Left kidney (tissue), 2 donors: Measurements from ENCODE around the gene EPGN. TPM values are rescaled to one million over a fixed set of nuclear protein-coding genes. Genes with fewer than 3 reads are reported as not detected.

Experiments used
- DNase-seq: peaks from one replicate; pipeline ENCODE4 v3.0.0-alpha.2; 2013
- polyA plus RNA-seq: library from polyadenylated mRNA; unstranded; fragments of 120-200 nt; gene quantifications from one replicate; pipeline ENCODE4 v1.2.1, GENCODE V29; 2013; ENCODE audit not compliant: insufficient read length

The EPGN gene
- polyA plus RNA-seq, 1 donor = 1.1 TPM

GRCh38 chr4:74309223-74309622 is 953 bp downstream of the EPGN start:
- DNase-seq = no peak

GRCh38 chr4:74311696-74312313 is 3.5 kb downstream of the EPGN start:
- DNase-seq = peak; percentile 52

DNA sequence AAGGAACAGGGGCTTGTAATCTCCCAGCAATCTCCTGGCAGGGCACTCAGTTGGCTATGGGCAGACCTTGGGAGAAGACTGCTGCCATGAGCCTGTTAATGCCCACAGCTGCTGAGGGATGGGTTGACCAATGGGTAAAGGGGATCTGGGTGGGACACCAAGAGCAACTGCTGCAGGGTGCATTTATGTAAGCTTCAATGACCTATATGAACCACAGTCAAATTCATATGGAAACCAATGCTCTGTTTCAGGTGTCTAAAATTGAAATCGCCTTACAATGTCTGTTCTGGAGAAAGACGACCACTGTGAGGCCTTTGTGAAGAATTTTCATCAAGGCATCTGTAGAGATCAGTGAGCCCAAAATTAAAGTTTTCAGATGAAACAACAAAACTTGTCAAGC is 6.1 kb downstream of the EPGN start:
- DNase-seq = no peak

DNA sequence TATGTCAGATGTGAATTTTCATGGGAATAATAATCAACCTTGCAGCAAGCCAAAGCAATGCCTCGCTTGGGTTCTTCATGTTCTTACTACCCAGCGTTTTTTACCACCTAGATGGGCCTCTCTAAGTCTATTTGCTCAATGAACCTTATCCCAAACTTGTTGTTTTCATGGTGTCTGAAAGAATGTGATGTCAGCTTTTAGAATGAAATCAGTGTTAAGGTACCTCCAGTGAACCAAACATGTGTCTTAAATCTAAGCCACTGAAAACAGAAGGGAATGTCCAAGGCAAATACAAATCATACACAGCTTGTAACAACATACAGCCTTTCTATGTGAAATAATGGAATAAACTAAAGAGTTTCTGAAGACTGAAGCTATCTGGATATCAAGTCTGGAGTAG is 6.7 kb downstream of the EPGN start:
- DNase-seq = no peak

- DNase-seq = no peak
Observed at GRCh38 chr4:74315376-74315775, 7.1 kb downstream of the EPGN start.

DNA sequence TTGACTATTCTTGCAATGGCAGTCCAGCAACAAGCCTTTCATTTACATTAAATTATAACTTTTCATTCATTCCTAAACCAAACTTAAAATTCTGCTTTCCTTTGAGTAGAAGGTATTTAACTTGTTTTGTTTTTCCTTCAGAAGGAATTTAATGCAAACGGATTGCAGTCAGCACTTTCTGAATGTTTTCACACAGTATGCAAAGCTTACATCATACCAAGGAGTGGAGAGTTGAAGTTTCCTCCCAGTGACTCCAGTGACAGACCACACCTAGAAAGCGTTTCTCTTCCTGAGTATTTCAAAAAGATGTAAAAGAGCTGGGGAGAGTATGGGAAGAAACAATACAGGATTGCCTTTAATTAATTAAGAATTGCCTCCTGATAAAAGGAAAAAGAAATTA is 8.1 kb downstream of the EPGN start:
- no peak for DNase-seq

GRCh38 chr4:74317616-74318246 is 9.5 kb downstream of the EPGN start:
- no peak for DNase-seq

DNA sequence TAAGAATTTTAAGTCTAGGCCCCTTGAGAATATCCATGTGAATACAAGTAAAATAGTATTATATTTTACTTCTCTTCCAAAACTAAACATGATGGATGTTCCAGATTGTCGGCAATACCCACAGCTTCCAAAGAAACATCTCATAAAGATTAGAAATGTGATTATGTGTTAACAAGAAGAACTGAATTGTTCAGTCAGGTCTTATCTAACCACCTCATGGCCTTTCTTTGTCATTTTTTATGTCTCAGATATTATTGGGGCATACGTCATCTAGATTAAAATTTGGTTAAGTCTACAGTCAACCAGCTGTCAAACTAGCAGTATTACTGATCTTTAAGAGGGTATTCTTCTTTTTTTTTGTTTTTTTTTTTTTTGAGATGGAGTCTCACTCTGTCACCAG is 10.0 kb downstream of the EPGN start:
- no peak for DNase-seq

- DNase-seq = no peak
Observed at GRCh38 chr4:74319470-74319869, 11.2 kb downstream of the EPGN start.

- DNase-seq = peak; percentile 57
Observed at GRCh38 chr4:74320559-74321118, 12.4 kb downstream of the EPGN start.

DNA sequence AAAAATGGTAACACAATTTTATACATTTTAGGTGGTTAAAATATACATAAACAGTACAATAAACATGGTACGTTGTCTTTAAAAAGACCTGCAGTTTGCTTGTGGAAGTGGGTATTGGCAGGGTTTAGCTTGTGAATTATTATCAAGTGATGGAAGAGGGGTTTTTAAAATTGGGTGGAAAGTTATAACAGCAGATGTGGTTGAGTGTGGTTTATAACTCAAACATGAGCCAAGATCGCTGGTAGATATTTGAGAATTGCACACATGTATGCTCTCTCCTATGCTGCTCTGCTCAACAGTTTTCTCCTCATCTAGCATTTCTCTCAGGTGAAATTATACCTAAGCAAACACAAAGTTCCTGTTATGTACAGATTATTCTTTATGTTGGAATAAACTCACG is 14.0 kb downstream of the EPGN start:
- no peak for DNase-seq

GRCh38 chr4:74323663-74324062 is 15.4 kb downstream of the EPGN start:
- DNase-seq = no peak

- DNase-seq = no peak
Observed at GRCh38 chr4:74324262-74324661, 16.0 kb downstream of the EPGN start.

GRCh38 chr4:74325886-74326285 is 17.6 kb downstream of the EPGN start:
- no peak for DNase-seq

DNA sequence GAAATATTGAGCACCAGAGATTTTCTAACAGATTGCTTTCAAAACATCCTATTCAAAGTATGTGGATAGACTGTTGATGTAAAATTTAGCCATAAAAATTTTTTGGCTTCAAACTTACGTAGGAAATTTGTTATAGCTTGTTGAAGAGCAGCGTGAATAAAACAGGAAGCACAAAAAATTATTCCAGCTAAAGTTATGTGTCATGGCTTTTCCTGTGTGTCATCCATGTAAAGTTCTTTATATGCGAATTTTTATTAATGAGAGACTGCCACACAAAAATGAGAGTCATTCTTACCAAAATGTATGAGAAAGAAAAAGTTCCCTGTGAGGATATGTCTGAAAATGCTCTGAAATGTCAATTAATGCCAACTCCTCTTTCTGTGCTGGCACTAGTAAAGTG is 19.5 kb downstream of the EPGN start:
- no peak for DNase-seq

GRCh38 chr4:74328501-74328900 is 20.2 kb downstream of the EPGN start:
- no peak for DNase-seq

DNA sequence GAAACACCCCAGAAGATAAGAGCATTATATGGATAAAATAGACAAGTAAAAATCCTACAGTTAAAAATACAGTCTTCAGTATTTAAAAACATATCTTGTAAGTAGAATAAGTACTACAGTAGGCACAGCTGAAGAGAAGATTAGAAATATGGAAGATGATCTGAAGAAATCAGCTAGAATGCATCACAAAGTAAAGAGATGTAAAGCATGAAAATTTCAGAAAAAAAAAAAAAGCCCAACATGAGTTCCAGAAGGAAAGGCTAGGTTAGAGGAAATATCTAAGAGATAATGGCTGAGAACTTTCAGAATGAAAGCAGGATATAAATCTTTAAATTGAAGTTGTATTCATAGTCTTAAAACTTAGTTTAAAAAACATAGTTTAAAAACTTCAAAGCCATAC is 21.0 kb downstream of the EPGN start:
- no peak for DNase-seq

DNA sequence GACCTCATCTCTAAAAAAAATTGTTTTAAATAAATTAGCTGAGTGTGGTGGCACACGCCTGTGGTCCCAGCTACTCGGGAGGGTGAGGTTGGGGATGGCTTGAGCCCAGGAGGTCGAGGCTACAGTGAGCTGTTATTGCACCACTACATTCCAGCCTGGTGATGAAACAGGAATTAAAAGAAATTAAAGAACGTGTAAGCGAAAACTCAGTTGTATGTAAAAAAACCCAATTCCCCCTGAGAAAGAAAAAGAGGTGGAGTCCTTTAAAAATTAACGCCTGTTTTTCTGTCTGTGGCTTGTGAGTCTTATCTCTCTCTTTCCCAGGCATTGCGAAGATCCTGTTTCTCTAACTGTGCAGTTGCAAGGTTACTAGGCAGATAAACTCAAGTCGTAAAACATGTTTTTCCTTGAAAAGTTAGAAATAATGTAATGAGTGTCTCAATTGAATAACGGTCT is 22.1 kb downstream of the EPGN start:
- no peak for DNase-seq

- no peak for DNase-seq
Observed at GRCh38 chr4:74331252-74331651, 23.0 kb downstream of the EPGN start.

GRCh38 chr4:74331944-74332343 is 23.7 kb downstream of the EPGN start:
- no peak for DNase-seq

DNA sequence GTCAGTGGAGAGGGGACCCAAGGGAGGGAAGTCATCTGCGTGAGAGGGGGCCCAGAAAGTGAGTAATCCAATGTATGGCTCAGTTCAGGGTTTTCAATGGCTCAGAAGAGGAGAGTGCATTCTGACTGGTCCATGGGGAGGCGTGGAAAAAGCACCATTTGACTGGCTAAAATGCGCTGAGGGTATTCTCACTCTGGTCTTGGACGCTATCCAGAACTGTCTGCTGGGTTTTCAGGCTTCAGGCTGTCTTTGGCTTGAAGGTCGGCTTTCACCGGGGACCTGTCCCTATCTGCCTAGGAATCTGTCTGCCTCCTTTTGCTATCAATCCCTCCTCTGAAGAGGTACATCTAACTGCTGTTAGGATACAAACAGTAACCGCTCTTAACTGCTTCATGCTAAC is 26.4 kb downstream of the EPGN start:
- no peak for DNase-seq

DNA sequence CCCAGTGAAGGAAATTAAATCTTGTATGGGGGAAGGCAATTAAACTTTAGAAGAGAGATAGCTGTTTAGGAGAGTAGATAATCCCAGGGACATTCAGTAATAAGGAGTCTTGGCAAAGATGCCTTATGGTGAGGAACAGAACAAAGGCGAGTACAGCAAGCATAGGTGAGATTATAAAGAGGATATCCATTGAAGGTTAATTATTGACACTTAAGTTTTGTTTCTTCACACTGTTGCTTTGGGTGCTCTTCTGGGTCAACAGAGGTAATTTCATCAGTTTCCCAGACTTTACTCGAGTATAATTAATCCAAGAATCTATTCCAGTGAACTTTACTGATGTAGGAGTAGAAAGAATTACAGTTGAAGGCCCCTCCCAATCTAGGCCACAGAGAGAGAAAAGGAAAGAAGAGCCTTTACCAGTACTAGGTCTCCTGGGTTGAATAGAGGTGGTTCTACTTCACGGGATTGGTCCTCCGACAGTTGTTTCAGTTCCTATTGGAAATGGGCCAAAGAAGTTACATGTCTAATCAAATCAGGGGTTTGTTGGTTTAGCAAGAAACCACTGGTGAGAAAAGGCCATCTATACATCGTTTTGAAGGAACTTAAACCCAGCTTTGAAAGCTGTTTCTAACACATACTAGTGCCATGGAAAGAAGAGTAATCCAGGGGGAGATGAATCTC is 27.2 kb downstream of the EPGN start:
- DNase-seq = no peak

DNA sequence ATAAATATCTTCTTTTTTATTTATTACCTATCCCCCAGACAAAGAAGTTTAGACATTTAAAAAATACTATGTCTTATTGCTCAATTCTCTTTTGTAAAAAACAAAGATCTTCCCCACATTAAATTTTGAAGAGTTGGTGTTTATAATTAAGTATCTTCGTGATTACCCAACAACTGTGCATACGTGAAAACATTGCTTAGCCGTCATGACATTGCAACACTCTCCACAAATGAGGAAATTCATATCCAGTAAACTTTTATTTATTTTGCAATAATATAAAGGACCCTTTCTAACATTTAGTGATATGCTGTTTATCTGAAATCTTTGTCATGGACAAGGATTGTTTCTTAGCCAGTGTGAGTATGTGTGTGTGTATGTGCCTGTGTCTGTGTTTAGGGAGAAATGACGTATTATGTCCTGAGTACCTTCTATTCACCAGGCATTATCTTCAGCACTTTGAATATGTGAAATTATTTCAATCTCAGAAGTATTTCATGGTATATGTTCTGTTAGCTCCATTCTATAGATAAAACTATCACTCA is 30.6 kb downstream of the EPGN start:
- no peak for DNase-seq
